Keratinocyte (primary cell): Measurements from ENCODE around the gene OR2V2. TPM values are rescaled to one million over a fixed set of nuclear protein-coding genes. Genes with fewer than 3 reads are reported as not detected.
A peak's percentile ranks its signal among the peaks of the same experiment; 100 is the strongest.

Experiments
- DNase-seq: peaks from one replicate; pipeline ENCODE4 v3.0.0-alpha.2; 2011; ENCODE audit warnings: low read depth, missing footprints, low spot score
- FAIRE-seq: peaks from 2 replicates; lab custom pipeline; 2011; peaks lifted over from hg19 to GRCh38; lab: Jason Lieb, UNC
- H2AFZ ChIP-seq: 2 replicates; pipeline ENCODE4 v1.6.0; 2012; ENCODE audit warnings: low read length, control low read depth, inconsistent platforms; ENCODE audit not compliant: control insufficient read depth
- H3K27ac ChIP-seq: 2 replicates; pipeline ENCODE4 v1.5.1; 2011; ENCODE audit warnings: low read length; ENCODE audit not compliant: control insufficient read depth, insufficient read depth
- H3K27me3 ChIP-seq: 3 replicates; pipeline ENCODE4 v1.6.0; 2011; ENCODE audit warnings: low read length; ENCODE audit not compliant: control insufficient read depth, insufficient read depth; ENCODE audit errors: extremely low read depth
- H3K36me3 ChIP-seq, 2 experiments: 2 replicates in 1 of 2; 3 replicates in 1 of 2; pipeline ENCODE4 v1.5.1; 2011; ENCODE audit warnings: low read length in 2 of 2, mild to moderate bottlenecking in 1 of 2; ENCODE audit not compliant: control insufficient read depth in 2 of 2, insufficient read depth in 2 of 2; ENCODE audit errors: extremely low read depth in 1 of 2
- H3K4me1 ChIP-seq: 3 replicates; pipeline ENCODE4 v1.5.1; 2011; ENCODE audit warnings: low read length; ENCODE audit not compliant: control insufficient read depth, insufficient read depth; ENCODE audit errors: extremely low read depth
- H3K4me2 ChIP-seq: 3 replicates; pipeline ENCODE4 v1.6.0; 2011; ENCODE audit warnings: low read depth, low read length; ENCODE audit not compliant: control insufficient read depth, insufficient read depth; ENCODE audit errors: extremely low read depth
- H3K4me3 ChIP-seq, 3 experiments: fragments of 200-600 bp in 1 of 3; sonication (generic) in 1 of 3; 2 replicates in 2 of 3; 3 replicates in 1 of 3; pipeline ENCODE4 v1.5.1; 2011 to 2016; ENCODE audit warnings: low read length in 3 of 3, mild to moderate bottlenecking in 3 of 3, control low read depth in 2 of 3, inconsistent platforms in 1 of 3, low read depth in 1 of 3, mixed read lengths in 1 of 3, mixed run types in 1 of 3, moderate library complexity in 1 of 3; ENCODE audit not compliant: control insufficient read depth in 2 of 3, insufficient read depth in 2 of 3; ENCODE audit errors: extremely low read depth in 1 of 3
- H3K79me2 ChIP-seq: 2 replicates; pipeline ENCODE4 v1.6.0; 2012; ENCODE audit warnings: low read length; ENCODE audit not compliant: control insufficient read depth, insufficient read depth
- H3K9ac ChIP-seq: 3 replicates; pipeline ENCODE4 v1.6.0; 2011; ENCODE audit warnings: low read length; ENCODE audit not compliant: control insufficient read depth, insufficient read depth; ENCODE audit errors: extremely low read depth
- H3K9me1 ChIP-seq: 3 replicates; pipeline ENCODE4 v1.6.0; 2011; ENCODE audit warnings: low read length; ENCODE audit not compliant: control insufficient read depth, insufficient read depth; ENCODE audit errors: extremely low read depth
- H3K9me3 ChIP-seq: 2 replicates; pipeline ENCODE4 v1.5.1; 2012; ENCODE audit warnings: low read depth, low read length; ENCODE audit not compliant: control insufficient read depth
- H4K20me1 ChIP-seq: 3 replicates; pipeline ENCODE4 v1.6.0; 2011; ENCODE audit warnings: low read length; ENCODE audit not compliant: control insufficient read depth, insufficient read depth; ENCODE audit errors: extremely low read depth
- EZH2 ChIP-seq: IDR thresholded peaks from one replicate; pipeline ENCODE4 v1.6.1; 2012; ENCODE audit warnings: inconsistent platforms, mild to moderate bottlenecking, low read length, moderate library complexity
- dilution Hi-C: fragments of 300-500 bp; cut with MboI; formaldehyde crosslinking; loops from one replicate; pipeline ENCODE4 v1.7.0; 2020; ENCODE audit warnings: low sequenced_read_pairs; ENCODE audit not compliant: extremely low pct_ligation_motif_present
- polyA plus RNA-seq, 5 experiments: library from polyadenylated mRNA; depleted of rRNA in 3 of 5; stranded (reverse) in 3 of 5; stranded (forward) in 1 of 5; unstranded in 1 of 5; fragments of >200 nt; gene quantifications; 1 replicate in 1 of 5; 2 replicates in 3 of 5; 3 replicates in 1 of 5; pipeline versions ENCODE4 v1.2.1 to v1.2.3, GENCODE V29; 2011 to 2012; ENCODE audit warnings: missing spikeins in 2 of 5, low read depth in 1 of 5, low replicate concordance in 1 of 5
- TF ChIP-seq, protein P1 (sequence below), 3 experiments: IDR thresholded peaks in 1 of 3; conservative IDR thresholded peaks in 1 of 3; optimal IDR thresholded peaks in 1 of 3; 2 replicates in 2 of 3; 3 replicates in 1 of 3; pipeline versions ENCODE3 to v1.5.1; 2011; ENCODE audit warnings: low read length in 3 of 3, mild to moderate bottlenecking in 3 of 3, moderate library complexity in 2 of 3, control low read depth in 1 of 3, inconsistent platforms in 1 of 3; ENCODE audit not compliant: insufficient read depth in 2 of 3; ENCODE audit errors: extremely low read depth in 1 of 3

Gene OR2V2
- polyA plus RNA-seq, 1 donor (not counting 4 experiments of a cell fraction or from before 2014, with no cell fraction given) = not detected

DNA sequence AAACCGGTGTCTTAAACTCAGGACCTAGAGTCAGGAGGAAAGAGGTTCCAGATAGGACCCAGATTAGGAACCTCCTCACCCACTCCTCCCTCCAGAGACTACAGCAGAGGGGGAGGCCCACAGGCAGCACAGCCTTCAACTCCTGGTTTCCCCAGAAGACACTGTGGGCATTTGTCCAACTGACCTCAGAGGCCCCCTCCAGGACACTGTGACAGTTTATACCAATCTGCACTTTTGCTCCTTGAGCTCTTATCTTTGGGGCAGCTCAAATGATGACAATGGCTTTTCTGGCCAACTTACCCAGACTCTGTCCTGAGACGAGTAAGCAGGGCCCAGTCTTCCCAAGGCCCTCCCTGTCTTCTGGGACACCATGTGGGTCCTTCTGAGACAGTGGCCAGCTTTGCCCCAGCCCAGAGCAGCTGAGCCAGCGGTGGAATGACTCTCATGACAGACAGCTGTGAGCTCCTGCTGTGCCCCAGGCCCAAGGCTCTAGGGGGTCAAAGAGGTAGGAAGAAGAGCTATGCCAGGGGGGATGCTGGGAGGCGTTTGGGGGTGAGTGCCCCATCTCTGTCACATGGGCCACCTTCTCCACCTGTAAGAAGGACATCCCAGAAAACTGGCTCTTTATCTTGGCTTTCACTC is 14.3 kb downstream of the OR2V2 start:
- H3K79me2 ChIP-seq = no peaks in the 10 kb centered on the region
- H3K4me3 ChIP-seq = peak overlapping the region in 1 of 3 experiments; percentile 52
- H3K36me3 ChIP-seq = no peaks in the 10 kb centered on the region
- H3K4me2 ChIP-seq = peak overlapping the region; percentile 65
- FAIRE-seq (no peak), DNase-seq (no peak)
- no peaks in the 10 kb centered on the region for H3K9me1 ChIP-seq
- dilution Hi-C loops = no loop called here
- no peaks in the 10 kb centered on the region for H4K20me1 ChIP-seq
- TF ChIP-seq, protein P1, sequence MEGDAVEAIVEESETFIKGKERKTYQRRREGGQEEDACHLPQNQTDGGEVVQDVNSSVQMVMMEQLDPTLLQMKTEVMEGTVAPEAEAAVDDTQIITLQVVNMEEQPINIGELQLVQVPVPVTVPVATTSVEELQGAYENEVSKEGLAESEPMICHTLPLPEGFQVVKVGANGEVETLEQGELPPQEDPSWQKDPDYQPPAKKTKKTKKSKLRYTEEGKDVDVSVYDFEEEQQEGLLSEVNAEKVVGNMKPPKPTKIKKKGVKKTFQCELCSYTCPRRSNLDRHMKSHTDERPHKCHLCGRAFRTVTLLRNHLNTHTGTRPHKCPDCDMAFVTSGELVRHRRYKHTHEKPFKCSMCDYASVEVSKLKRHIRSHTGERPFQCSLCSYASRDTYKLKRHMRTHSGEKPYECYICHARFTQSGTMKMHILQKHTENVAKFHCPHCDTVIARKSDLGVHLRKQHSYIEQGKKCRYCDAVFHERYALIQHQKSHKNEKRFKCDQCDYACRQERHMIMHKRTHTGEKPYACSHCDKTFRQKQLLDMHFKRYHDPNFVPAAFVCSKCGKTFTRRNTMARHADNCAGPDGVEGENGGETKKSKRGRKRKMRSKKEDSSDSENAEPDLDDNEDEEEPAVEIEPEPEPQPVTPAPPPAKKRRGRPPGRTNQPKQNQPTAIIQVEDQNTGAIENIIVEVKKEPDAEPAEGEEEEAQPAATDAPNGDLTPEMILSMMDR (optimal IDR thresholded peaks at IDR 0.05 in 1 of 3, IDR thresholded peaks at IDR 0.05 in 1 of 3, conservative IDR thresholded peaks at IDR 0.05 in 1 of 3; ENCODE audit: extremely low read depth in 1 of 3, insufficient read depth in 2 of 3, low read length in 3 of 3) = no peak
- no peak for TF ChIP-seq EZH2
- H3K9ac ChIP-seq = peak overlapping the region; percentile 30
- peak overlapping the region; percentile 51 for H3K27ac ChIP-seq
- peaks cover 12% of the 10 kb centered on the region for H3K4me1 ChIP-seq
- no peaks in the 10 kb centered on the region for H3K9me3 ChIP-seq
- H2AFZ ChIP-seq = peak overlapping the region; percentile 63
- no peaks in the 10 kb centered on the region for H3K27me3 ChIP-seq

DNA sequence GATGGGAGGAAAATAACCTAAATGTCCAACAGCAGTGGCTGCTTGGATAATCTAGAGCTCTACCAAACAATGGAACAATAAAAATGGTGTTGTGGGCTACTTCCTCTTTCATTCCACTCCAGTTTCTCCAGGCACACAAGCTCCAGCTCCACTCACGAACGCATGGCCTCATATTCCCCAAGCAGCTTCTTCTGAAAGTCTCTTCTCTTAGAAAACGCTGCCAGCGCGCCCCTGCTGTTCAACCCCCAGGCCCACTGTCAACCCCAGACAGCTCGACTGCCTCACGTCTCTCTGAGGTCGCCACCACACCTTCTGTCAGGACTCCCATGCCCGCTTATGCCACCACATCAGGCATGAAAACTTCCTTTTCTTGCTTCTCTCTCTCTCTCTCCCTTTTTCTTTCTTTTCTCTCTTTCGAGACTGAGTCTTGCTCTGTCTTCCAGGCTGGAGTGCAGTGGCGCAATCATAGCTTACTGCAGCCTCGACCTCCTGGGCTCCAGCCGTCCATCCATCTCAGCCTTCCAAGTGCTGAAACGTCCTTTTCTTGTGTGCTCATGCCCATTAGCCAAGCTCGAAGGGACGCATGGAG is 16.2 kb downstream of the OR2V2 start:
- no peaks in the 10 kb centered on the region for H3K9me1 ChIP-seq
- peaks cover 15% of the 10 kb centered on the region for H3K4me1 ChIP-seq
- peak overlapping the region; percentile 16 for H3K4me2 ChIP-seq
- DNase-seq = no peak
- H4K20me1 ChIP-seq = no peaks in the 10 kb centered on the region
- no peaks in the 10 kb centered on the region for H3K9me3 ChIP-seq
- no peak overlapping the region for H3K27ac ChIP-seq
- H3K36me3 ChIP-seq = no peaks in the 10 kb centered on the region
- TF ChIP-seq, protein P1 (optimal IDR thresholded peaks at IDR 0.05 in 1 of 3, IDR thresholded peaks at IDR 0.05 in 1 of 3, conservative IDR thresholded peaks at IDR 0.05 in 1 of 3; ENCODE audit: extremely low read depth in 1 of 3, insufficient read depth in 2 of 3, low read length in 3 of 3) = no peak
- TF ChIP-seq EZH2 = no peak
- no peak for FAIRE-seq
- no peak overlapping the region for H3K4me3 ChIP-seq
- H3K79me2 ChIP-seq = no peaks in the 10 kb centered on the region
- H3K27me3 ChIP-seq = no peaks in the 10 kb centered on the region
- H2AFZ ChIP-seq = no peak overlapping the region
- H3K9ac ChIP-seq = no peak overlapping the region
- dilution Hi-C loops = no loop called here
